ENCODE measurements around the gene SARM1.

DNA sequence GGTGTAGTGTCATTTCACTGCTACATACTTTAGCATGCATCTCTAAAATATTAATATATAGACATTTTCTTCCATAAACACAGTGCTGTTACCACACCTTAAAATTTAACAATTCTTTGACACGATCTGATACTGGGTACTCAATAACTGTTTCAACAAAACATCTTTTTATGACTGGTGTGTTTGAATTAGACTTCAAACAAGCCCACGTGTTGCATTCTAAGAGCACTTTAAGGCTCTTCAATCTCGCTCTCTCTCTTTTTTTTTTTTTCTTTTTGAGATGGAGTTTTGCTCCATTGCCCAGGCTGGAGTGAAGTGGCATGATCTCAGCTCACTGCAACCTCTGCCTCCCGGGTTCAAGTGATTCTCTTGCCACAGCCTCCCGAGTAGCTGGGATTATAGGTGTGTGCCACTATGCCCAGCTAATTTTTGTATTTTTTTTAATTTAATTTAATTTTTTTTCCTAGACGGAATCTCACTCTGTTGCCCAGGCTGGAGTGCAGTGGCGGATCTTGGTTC is 50.4 kb downstream of the SARM1 start:
- no peak for TF ChIP-seq POLR2AphosphoS5 (IDR thresholded peaks at IDR 0.05; ENCODE audit: insufficient read depth, low read depth, low read length)
- TF ChIP-seq MYC (IDR thresholded peaks at IDR 0.05; ENCODE audit: low read depth, low read length), result no peak
- TF ChIP-seq, protein P1, sequence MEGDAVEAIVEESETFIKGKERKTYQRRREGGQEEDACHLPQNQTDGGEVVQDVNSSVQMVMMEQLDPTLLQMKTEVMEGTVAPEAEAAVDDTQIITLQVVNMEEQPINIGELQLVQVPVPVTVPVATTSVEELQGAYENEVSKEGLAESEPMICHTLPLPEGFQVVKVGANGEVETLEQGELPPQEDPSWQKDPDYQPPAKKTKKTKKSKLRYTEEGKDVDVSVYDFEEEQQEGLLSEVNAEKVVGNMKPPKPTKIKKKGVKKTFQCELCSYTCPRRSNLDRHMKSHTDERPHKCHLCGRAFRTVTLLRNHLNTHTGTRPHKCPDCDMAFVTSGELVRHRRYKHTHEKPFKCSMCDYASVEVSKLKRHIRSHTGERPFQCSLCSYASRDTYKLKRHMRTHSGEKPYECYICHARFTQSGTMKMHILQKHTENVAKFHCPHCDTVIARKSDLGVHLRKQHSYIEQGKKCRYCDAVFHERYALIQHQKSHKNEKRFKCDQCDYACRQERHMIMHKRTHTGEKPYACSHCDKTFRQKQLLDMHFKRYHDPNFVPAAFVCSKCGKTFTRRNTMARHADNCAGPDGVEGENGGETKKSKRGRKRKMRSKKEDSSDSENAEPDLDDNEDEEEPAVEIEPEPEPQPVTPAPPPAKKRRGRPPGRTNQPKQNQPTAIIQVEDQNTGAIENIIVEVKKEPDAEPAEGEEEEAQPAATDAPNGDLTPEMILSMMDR (IDR thresholded peaks at IDR 0.05; ENCODE audit: extremely low read depth in 1 of 2, insufficient read depth in 1 of 2, low read depth in 1 of 2, low read length in 2 of 2), result no peak
- TF ChIP-seq POLR2A (IDR thresholded peaks at IDR 0.05; ENCODE audit: low read depth, low read length), result no peak
- TF ChIP-seq FOS (IDR thresholded peaks at IDR 0.05; ENCODE audit: borderline replicate concordance, insufficient read depth, low read length), result no peak
- no peak for TF ChIP-seq JUN (IDR thresholded peaks at IDR 0.05; ENCODE audit: borderline replicate concordance, insufficient read depth, insufficient read length, low read depth)
- TF ChIP-seq, protein P2, sequence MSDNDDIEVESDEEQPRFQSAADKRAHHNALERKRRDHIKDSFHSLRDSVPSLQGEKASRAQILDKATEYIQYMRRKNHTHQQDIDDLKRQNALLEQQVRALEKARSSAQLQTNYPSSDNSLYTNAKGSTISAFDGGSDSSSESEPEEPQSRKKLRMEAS (IDR thresholded peaks at IDR 0.05; ENCODE audit: insufficient read depth, insufficient read length), result no peak
